Activated CD4-positive, alpha-beta memory T cell treated with anti-CD3 and anti-CD28 coated beads, Interleukin-2, amount 10 ng/mL, durations not matched to agents 7 days and 5 days (primary cell): Measurements from ENCODE around the gene HRH2. TPM values are rescaled to one million over a fixed set of nuclear protein-coding genes. Genes with fewer than 3 reads are reported as not detected.

Experiments
- CTCF ChIA-PET: fragments of 350-600 bp; sonication (Branson Sonifier 250); formaldehyde crosslinking; loops from one replicate; lab custom pipeline; 2021; ENCODE audit warnings: antibody characterized with exemption, inconsistent platforms; lab: Charles Lee
- POLR2A ChIA-PET: fragments of 350-600 bp; sonication (Branson Sonifier 250); formaldehyde crosslinking; loops from one replicate; lab custom pipeline; 2021; ENCODE audit warnings: antibody characterized with exemption; lab: Charles Lee
- DNase-seq: peaks from one replicate; pipeline ENCODE4 v3.0.0-alpha.2; 2020
- H3K27ac Mint-ChIP-seq: one replicate; pipeline ENCODE4 v1.8.0; 2021; ENCODE audit warnings: mild to moderate bottlenecking, mixed read lengths
- H3K27me3 Mint-ChIP-seq: one replicate; pipeline ENCODE4 v1.8.0; 2021; ENCODE audit warnings: mixed read lengths
- H3K36me3 Mint-ChIP-seq: one replicate; pipeline ENCODE4 v1.8.0; 2021; ENCODE audit warnings: low read depth, mixed read lengths
- H3K4me1 Mint-ChIP-seq: one replicate; pipeline ENCODE4 v1.8.0; 2021; ENCODE audit warnings: mixed read lengths
- H3K4me3 Mint-ChIP-seq: one replicate; pipeline ENCODE4 v1.8.0; 2021; ENCODE audit warnings: mild to moderate bottlenecking, mixed read lengths
- H3K9me3 Mint-ChIP-seq: one replicate; pipeline ENCODE4 v1.8.0; 2021; ENCODE audit warnings: mixed read lengths
- total RNA-seq, 2 experiments: library from RNA; stranded (reverse); gene quantifications; one replicate each; pipeline ENCODE4 v1.2.3, GENCODE V29; 2021

HRH2 gene
- total RNA-seq, 2 experiments from 2014 or later, result 13.4 to 13.7 TPM

DNA sequence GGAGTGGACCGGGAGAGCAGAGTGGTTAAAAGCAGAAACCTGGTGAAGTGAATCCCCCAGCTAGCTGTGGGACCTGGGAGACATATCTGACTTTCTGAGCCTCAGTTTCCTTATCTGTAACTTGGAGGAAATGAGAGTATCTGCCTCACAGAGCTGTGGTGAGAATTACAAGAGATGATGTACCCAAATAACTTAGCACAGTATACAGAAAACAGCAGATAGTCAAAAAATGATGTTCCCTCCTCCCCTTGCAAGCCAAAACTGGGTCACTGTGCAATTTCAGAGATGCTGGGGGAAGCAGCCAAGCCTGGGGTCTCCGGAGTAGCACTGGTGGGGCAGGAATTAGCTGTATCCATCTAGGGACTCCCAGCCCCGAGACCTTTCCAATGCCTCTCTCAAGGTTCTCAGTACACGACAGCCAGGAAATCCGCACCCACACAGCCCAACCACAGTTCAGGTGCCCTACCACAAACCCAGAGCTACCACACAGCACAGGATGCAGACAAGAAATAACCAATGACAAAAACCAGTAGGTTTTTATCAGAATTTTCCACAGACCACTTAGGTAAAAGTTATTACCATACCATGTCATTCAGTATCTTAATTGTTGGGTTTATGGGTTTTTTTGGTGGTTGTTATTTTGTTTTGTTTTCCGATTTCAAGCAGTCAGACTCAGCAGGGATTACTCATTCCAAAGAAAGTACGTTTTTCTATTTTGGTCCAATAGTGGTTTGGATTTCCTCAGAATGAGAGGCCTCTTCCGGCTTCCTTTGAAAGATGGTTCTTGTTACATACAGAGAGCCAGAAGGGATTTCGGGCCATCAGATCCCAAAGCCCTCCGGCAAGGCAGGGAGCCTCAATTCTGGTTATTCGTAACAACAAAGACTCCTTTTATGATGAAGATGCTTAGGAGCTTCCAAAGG is 4.9 kb upstream of the HRH2 start:
- H3K27ac Mint-ChIP-seq, result peak overlapping the region; percentile 80
- peak; percentile 90 for DNase-seq
- CTCF ChIA-PET, result interaction anchor here (1.0 to 1.7 kb wide), 5 partner anchors 44 to 122 kb away, joined by 3 to 6 read pairs (median 4); no protein-coding TSS in a partner anchor
- H3K9me3 Mint-ChIP-seq, result peaks cover 28% of the 10 kb centered on the region
- H3K4me1 Mint-ChIP-seq, result peaks cover 69% of the 10 kb centered on the region
- peaks cover 43% of the 10 kb centered on the region for H3K36me3 Mint-ChIP-seq
- H3K4me3 Mint-ChIP-seq, result peak overlapping the region; percentile 62
- POLR2A ChIA-PET, result interaction anchor here (0.9 to 2.4 kb wide), 5 partner anchors 10 to 136 kb away, joined by 3 to 12 read pairs (median 4); no protein-coding TSS in a partner anchor
- H3K27me3 Mint-ChIP-seq, result peaks cover 23% of the 10 kb centered on the region

DNA sequence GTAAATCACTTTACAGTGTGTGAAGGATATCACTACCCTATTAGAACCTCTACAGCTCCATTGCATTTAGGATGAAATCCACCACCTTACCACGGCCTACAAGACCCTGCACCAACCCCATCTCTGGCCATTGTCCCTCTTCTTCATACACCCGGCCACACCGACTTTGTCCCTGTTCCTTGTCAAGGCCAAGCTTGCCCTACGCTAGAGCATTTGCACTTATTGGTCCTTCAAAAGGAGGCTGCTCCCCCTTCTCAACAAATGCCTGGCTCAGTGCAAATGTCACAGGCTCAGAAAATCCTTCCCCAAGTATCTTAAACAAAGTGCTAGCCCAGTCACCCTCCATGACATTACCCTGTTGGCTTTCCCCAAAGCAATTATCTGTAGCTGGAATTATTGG is 4.1 kb upstream of the HRH2 start:
- Mint-ChIP-seq H3K4me3 (peak overlapping the region; percentile 62), H3K27me3 (peaks cover 25% of the 10 kb centered on the region), H3K4me1 (peaks cover 75% of the 10 kb centered on the region), H3K9me3 (peaks cover 23% of the 10 kb centered on the region), H3K27ac (peak overlapping the region; percentile 80), H3K36me3 (peaks cover 39% of the 10 kb centered on the region)
- CTCF ChIA-PET, result interaction anchor here (0.9 to 1.7 kb wide), 5 partner anchors 43 to 123 kb away, joined by 3 to 7 read pairs (median 4); no protein-coding TSS in a partner anchor
- POLR2A ChIA-PET, result interaction anchor here (0.9 to 2.4 kb wide), 5 partner anchors 10 to 137 kb away, joined by 3 to 12 read pairs (median 4); no protein-coding TSS in a partner anchor
- no peak for DNase-seq

DNA sequence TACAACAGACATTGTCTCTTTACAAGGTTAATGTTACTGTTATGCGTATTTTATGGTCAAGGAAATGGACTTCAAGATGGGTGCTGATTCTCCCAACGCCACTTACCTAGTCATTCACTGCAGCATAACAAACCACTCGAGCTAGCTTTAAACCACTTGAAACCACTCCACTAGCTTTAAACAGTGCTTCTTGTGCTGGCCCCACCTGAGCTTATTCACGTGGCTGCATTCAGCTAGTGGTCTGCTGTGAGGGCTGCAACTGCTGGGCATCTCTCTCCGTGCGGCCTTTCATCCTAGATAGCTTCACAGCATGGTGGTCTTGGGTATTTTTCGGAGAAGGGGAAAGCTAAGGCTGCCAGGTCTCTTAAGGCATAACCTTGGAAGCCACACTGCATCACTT is 3.5 kb upstream of the HRH2 start:
- peak overlapping the region; percentile 80 for H3K27ac Mint-ChIP-seq
- ChIA-PET POLR2A (interaction anchor here (0.9 to 2.4 kb wide), 3 partner anchors 40 to 137 kb away, joined by 3 to 12 read pairs (median 3); no protein-coding TSS in a partner anchor), CTCF (interaction anchor here (0.9 to 1.4 kb wide), 3 partner anchors 42 to 120 kb away, joined by 3 to 7 read pairs (median 4); no protein-coding TSS in a partner anchor)
- H3K9me3 Mint-ChIP-seq, result peaks cover 19% of the 10 kb centered on the region
- H3K27me3 Mint-ChIP-seq, result peaks cover 25% of the 10 kb centered on the region
- H3K4me1 Mint-ChIP-seq, result peaks cover 80% of the 10 kb centered on the region
- DNase-seq, result no peak
- H3K4me3 Mint-ChIP-seq, result no peak overlapping the region
- H3K36me3 Mint-ChIP-seq, result peaks cover 34% of the 10 kb centered on the region

DNA sequence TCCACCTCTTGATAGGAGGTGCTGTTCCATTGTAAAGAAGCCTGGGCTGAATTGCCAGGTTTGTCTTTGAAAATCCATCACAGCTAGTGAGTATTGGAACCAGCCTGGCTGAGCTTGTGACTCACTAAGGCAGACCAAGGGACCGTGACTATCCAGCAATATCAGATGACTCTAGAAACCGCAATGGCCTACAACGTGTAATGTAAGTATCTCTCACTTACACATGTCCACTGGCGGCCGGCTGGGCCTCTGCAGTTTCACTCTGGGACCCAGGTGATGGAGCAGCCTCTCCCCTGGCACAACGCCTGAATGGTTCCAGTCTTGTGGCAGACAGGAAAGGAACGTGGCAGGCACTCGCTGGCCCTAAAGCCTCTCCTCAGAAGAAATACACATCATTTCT is 3.1 kb upstream of the HRH2 start:
- Mint-ChIP-seq H3K9me3 (peaks cover 16% of the 10 kb centered on the region), H3K36me3 (peaks cover 32% of the 10 kb centered on the region), H3K27me3 (peaks cover 25% of the 10 kb centered on the region), H3K27ac (peak overlapping the region; percentile 65), H3K4me3 (no peak overlapping the region), H3K4me1 (peaks cover 85% of the 10 kb centered on the region)
- DNase-seq, result no peak
- CTCF ChIA-PET, result interaction anchor here (1.4 kb wide), 1 partner anchor 121 kb away, joined by 7 read pairs; no protein-coding TSS in a partner anchor
- POLR2A ChIA-PET, result interaction anchor here (2.4 kb wide), 1 partner anchor 134 kb away, joined by 12 read pairs; no protein-coding TSS in a partner anchor

DNA sequence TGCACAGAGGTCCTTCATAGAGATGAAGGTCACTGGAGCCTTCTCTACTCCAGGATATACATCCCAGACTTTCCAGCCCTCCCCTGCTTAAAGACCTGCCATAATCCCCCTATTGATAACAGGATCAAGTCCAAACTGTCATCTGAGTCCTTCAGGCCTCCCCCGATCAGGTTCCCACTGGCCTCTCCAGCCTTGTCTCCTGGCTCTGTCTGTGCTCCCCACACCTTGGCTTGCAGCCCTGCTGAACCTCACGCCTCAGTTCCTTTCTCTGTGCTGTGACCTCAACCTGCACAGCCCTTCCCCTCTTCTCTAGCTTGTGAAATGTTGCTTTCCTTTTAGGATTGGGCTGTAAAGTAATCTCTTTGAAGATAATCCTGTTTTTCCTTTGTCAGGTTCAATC is 2.5 kb upstream of the HRH2 start:
- Mint-ChIP-seq H3K9me3 (peaks cover 12% of the 10 kb centered on the region), H3K27me3 (peaks cover 23% of the 10 kb centered on the region), H3K36me3 (peaks cover 34% of the 10 kb centered on the region), H3K27ac (peak overlapping the region; percentile 19), H3K4me1 (peaks cover 89% of the 10 kb centered on the region), H3K4me3 (no peak overlapping the region)
- DNase-seq, result no peak
- ChIA-PET CTCF (interaction anchor here (0.7 to 1.9 kb wide), 2 partner anchors 121 to 679 kb away, joined by 3 to 7 read pairs; no protein-coding TSS in a partner anchor), POLR2A (interaction anchor here (0.9 kb wide), 1 partner anchor 177 kb away, joined by 3 read pairs; the partner anchor contains the start of gene SFXN1)

DNA sequence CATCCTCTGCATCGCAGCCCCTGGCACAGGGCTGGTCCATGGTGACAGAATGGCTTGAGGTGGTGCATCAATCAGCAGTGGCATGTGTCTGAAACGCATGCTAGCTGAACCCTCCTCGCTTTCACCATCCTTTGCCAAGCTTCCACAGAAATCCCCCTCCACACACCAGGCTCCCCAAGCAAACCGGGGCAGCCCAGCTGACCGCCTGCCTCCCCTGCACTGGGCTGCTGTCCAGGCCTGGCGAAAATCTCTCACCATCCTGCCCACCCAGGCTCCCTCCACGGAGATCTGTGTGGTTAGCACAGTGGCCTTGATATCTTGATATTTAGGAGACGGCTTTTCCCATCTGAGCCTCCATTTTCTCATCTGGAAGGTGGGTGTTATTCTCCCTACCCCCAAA is 905 bp upstream of the HRH2 start:
- DNase-seq, result no peak
- Mint-ChIP-seq H3K27ac (peak overlapping the region; percentile 70), H3K36me3 (peaks cover 29% of the 10 kb centered on the region), H3K9me3 (peaks cover 4% of the 10 kb centered on the region), H3K4me1 (peaks cover 78% of the 10 kb centered on the region), H3K27me3 (peaks cover 11% of the 10 kb centered on the region), H3K4me3 (peak overlapping the region; percentile 91)
- POLR2A ChIA-PET, result no interaction called here
- CTCF ChIA-PET, result interaction anchor here (0.6 to 1.9 kb wide), 2 partner anchors 45 to 122 kb away, joined by 3 to 7 read pairs; no protein-coding TSS in a partner anchor

DNA sequence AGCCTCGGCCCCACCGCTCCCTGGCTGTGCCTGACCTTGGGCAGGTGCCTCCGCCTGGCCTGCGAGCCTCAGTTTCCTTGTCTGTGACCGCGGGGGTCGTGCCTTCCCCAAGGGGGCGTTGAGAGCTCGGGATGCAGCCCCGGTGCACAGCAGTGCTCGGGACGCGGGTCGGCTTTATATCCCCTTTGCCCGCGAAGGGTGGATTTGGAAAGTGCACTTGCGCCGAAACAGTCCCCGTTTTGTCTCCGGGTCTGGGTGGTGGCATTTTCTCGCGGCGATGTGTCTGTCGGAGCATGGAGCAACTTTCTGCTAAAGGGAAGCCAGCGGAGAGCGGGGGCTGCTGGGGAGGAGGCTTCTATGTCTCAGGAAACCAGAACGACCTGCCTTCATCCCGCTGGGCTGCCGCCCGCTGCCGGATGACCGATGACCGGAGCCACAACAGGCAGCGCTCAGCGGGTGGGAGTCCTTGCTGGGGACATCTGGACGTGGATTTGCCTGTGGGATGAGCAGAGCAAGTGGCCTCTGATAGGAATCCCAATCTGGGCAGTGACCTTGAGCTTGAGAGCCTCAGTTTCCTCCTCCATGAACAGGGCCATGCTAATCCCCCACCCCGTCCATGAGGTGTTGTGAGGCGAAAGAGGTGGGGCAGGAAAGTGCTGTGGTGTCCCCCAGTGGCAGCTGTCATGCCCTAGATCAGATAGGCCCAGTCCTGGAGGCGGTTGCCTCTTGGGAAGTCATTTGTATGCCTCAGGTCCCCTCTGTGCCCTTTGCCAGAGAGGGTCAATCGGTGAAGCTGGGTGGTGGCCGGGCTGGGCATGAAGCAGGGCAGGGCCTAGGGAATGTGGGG is 651 bp downstream of the HRH2 start:
- Mint-ChIP-seq H3K27me3 (peaks cover 6% of the 10 kb centered on the region), H3K4me1 (peaks cover 76% of the 10 kb centered on the region), H3K36me3 (peaks cover 19% of the 10 kb centered on the region), H3K9me3 (peaks cover 4% of the 10 kb centered on the region), H3K4me3 (peak overlapping the region; percentile 87), H3K27ac (peak overlapping the region; percentile 66)
- POLR2A ChIA-PET, result interaction anchor here (1.0 to 1.5 kb wide), 2 partner anchors 11 to 50 kb away, joined by 3 to 4 read pairs; no protein-coding TSS in a partner anchor
- peak; percentile 46 for DNase-seq
- CTCF ChIA-PET, result interaction anchor here (0.9 to 1.1 kb wide), 2 partner anchors 38 to 61 kb away, joined by 3 to 4 read pairs; no protein-coding TSS in a partner anchor

DNA sequence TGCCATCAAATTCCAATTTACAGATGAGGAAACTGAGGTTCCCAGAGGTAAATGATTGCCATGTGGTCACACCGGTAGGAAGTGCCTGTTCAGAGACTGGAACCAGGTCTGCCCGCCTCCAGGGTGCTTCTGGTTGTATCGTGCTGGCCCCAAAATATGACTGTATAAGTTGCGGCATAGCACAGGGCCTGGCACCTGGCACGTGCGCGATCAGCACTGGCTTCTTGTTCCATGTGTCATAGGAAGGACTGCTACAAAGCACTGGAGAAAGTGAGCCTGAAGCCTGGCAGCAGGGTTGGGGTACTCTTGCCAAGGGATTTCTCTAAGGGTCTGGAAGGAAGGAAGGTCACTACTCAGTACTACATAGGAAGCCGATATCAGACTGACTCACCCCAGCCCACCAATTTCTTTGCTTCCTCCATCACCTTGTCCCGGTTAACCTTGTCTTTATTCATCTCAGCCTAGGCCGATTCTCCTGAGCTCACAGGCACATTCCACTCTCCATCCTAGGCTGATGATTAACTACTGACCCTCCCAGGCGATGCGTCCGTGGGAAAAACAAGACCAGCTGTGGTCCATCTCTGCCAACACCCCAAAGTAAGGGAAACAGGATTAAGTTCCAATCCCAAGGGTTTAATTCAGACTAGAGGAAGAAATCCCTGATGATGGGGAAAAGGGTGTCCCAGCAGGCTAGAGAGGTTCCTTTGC is 1.8 kb downstream of the HRH2 start:
- peaks cover 28% of the 10 kb centered on the region for H3K36me3 Mint-ChIP-seq
- CTCF ChIA-PET, result interaction anchor here (0.9 to 1.2 kb wide), 3 partner anchors 18 to 59 kb away, joined by 3 to 4 read pairs (median 3); no protein-coding TSS in a partner anchor

DNA sequence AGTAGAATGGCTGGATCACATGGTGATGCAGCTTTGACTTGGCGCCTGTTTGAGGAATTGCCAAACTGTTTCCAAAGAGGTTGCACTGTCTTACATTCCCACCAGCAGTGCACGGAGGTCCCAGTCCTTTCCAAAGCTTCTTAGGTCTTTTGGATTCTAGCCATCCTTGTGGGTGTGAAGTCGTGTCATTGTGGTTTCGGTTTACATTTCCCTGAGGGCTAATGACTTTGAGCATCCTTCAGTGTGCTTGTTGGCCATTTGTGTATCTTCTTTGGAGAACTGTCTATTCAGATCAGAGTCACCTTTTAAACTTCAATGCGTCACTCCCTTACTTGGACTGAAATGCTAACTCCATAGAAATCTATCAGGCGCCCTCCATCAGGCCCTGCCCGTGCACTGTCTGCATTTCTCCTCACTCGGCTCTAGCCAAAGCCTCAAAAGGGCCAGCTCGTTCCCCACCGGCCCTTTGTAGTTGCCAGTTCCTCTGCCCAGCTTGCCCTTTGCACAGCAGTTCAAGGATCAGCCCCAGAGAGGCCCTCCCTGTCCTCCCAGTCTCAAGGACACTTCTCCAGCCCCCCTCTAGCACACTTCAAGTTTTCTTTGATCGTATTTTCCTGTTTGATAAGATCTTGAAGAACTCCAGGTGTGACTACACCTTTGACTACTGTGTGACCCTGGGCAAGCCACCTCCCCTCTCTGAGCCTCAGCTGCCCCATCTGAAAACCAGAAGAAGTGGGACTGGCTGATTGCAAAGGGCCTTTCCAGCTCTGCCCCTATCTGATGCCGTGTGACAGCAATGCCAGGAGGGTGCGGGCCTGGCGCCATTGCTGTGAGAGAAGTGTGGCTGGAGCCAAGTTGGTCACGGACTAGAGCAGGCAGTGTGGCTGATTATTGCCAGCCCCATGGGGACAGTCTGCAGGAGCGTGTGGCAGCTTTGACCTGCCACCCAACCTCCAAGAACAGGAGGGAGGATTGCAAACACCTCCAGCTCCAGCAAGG is 5.6 kb downstream of the HRH2 start:
- DNase-seq, result no peak
- H3K4me1 Mint-ChIP-seq, result peaks cover 46% of the 10 kb centered on the region
- H3K4me3 Mint-ChIP-seq, result no peak overlapping the region
- no peaks in the 10 kb centered on the region for H3K9me3 Mint-ChIP-seq
- peaks cover 33% of the 10 kb centered on the region for H3K36me3 Mint-ChIP-seq
- no peak overlapping the region for H3K27ac Mint-ChIP-seq
- peaks cover under 1% of the 10 kb centered on the region for H3K27me3 Mint-ChIP-seq
- CTCF ChIA-PET, result no interaction called here
- POLR2A ChIA-PET, result interaction anchor here (1.0 kb wide), 1 partner anchor 10 kb away, joined by 4 read pairs; no protein-coding TSS in a partner anchor

More for the DNA sequence above, 1.8 kb downstream of the HRH2 start:
- Mint-ChIP-seq H3K27me3 (peaks cover 6% of the 10 kb centered on the region), H3K27ac (no peak overlapping the region), H3K4me1 (peaks cover 72% of the 10 kb centered on the region), H3K4me3 (no peak overlapping the region), H3K9me3 (peaks cover 4% of the 10 kb centered on the region)
- DNase-seq, result no peak
- POLR2A ChIA-PET, result interaction anchor here (0.6 to 1.5 kb wide), 2 partner anchors 10 to 12 kb away, joined by 3 to 4 read pairs; no protein-coding TSS in a partner anchor

DNA sequence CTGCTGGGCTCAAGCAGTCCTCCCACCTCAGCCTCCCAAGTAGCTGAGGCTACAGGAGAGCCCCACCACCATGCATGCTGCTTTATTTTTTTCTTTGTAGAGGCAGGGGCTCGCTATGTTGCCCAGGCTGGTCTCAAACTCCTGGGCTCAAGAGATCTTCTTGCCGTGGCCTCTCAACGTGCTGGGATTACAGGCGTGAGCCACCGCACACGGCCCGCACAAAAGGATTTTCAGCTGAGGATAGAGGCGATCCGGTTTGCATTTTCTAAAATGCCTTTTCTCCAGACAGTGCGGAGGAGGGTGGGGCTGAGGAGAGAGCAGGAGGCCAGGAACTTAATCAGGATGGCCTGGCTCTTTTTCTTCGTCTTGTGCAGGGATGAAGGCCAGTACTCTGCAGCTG is 6.9 kb downstream of the HRH2 start:
- Mint-ChIP-seq H3K36me3 (peaks cover 33% of the 10 kb centered on the region), H3K9me3 (no peaks in the 10 kb centered on the region), H3K4me3 (no peak overlapping the region), H3K4me1 (peaks cover 33% of the 10 kb centered on the region), H3K27me3 (no peaks in the 10 kb centered on the region), H3K27ac (no peak overlapping the region)
- ChIA-PET POLR2A (interaction anchor here (1.3 kb wide), 1 partner anchor 132 kb away, joined by 3 read pairs; no protein-coding TSS in a partner anchor), CTCF (interaction anchor here (1.5 to 1.8 kb wide), 2 partner anchors 33 to 131 kb away, joined by 3 to 4 read pairs; no protein-coding TSS in a partner anchor)
- no peak for DNase-seq
